Measurements from ENCODE around the gene SAG.
A peak's percentile ranks its signal among the peaks of the same experiment; 100 is the strongest.

SAG gene

DNA sequence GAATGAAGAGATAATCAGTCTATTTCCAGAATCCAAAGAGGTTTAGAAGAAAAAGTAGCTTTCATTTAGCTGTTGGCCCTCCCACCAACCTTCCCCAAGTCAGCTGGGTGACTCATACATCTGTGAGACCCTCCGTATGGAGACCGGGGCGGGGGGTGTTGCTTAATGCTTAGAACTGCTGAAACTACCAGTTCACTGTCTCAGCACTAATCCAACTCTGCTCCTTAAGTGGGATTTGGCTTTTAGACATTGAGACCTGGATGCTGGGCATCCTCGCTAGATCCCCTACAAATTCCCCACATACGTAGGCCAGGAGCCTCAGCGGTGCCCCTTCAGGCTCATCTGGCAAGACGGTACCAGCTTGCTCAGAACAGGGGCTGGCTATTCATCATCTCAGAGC is at the start of gene SAG:
Gene SAG (plus strand): TSS at position 252 of the 400 bp plus-strand sequence. CDS start 1,374 bp downstream, outside the sequence.
- DNase-seq (ENCODE audit: low read depth): no peak

GRCh38 chr2:233258211-233258610 is 49.4 kb upstream of the SAG start:
- DNase-seq (ENCODE audit: low read depth): no peak

DNA sequence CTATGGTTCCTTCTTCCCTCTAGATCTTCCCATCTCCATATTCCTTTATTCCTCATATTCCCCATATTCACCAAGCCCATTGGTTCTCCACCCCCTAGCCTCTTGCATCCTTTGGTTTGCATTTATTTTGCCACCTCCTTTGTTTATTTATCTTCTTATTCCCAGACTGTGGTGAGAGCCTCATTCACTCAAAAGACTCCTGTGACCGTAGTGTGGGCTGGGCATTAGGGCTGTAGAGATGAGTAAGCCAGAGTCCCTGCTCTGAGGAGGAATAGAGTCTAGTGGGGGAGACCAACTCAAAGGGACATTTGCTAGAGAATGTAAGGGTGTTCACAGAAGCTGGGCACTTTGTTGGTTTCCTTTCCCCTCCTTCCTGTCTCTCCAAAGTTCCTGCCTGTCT is 47.9 kb upstream of the SAG start:
- no peak for DNase-seq (ENCODE audit: low read depth)

GRCh38 chr2:233260661-233261060 is 47.0 kb upstream of the SAG start:
- DNase-seq (ENCODE audit: low read depth): no peak

GRCh38 chr2:233261819-233262555 is 45.6 kb upstream of the SAG start:
- no peak for DNase-seq (ENCODE audit: low read depth)

DNA sequence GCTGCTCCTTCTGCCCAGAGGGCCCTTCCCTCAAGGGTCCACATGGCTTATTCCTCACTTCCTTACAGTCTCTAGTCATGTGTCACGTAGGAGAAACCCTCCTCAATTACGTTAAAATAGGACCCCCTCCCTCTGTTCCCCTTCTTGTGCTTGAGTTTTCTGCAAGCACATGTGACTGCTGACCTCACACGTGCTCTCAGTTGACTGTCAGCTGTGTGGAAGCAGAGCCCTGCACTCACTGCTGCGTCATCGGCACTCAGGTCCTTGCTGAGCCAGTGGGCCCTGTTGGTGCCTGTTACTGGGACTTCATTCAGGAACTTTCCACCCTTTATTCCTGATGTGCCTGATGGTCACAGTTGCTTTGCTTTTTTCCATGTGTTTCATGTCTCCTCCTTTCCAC is 45.1 kb upstream of the SAG start:
- no peak for DNase-seq (ENCODE audit: low read depth)

GRCh38 chr2:233263045-233263570 is 44.5 kb upstream of the SAG start:
- DNase-seq (ENCODE audit: low read depth): no peak

DNA sequence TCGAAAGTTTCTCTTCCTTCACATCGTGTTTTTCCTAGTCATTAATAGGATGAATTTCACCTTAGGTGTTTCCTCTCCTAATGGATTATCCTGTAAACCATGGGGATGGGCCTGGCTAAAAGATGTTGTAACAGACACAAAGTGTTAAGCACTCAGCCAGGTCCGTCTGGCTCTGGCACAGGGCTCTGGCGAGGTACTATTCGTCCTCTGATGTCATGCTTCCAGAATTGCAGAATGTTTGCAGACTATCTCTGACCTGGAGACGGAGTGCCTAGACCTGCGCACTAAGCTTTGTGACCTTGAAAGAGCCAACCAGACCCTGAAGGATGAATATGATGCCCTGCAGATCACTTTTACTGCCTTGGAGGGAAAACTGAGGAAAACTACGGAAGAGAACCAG is 42.9 kb upstream of the SAG start:
- no peak for DNase-seq (ENCODE audit: low read depth)

DNA sequence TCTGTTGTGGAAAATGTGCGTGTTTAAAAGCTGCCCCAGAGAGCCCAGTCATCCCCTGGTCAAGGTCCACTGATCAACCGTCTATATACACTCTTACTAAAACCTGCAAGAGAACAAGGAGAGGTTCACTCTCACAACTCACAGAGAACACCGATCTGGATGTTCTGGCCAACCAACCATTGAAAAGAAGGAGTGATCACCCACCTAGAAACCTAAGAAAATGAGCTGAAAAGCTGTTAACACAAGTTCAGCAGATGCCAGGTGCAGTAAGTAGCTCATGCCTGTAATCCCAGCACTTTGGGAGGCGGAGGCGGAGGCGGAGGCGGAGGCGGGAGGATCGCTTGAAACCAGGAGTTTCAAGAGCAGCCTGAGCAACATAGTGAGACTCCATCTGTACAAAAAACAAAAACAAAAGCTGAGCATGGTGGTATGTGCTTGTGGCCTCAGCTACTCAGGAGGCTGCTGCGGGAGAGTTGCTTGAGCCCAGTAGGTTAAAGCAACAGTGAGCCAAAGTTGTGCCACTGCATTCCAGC is 41.7 kb upstream of the SAG start:
- no peak for DNase-seq (ENCODE audit: low read depth)

DNA sequence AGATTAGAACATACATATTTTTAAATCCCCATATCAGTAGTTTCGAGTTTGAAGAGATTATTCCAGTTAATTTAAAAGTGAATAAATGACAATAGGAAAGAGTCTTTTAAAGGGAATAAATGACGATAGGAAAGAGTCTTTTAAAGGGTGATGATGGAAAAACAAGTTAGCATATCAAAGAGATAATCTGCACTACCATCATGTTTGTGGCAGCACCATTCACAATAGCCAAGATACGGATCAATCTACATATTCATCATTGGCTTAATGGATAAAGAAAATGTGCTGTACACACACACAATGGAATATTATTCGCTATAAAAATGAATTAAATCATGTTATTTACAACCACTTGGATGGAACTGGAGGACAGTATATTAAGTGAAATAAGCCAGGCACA is 41.1 kb upstream of the SAG start:
- DNase-seq (ENCODE audit: low read depth): no peak

GRCh38 chr2:233267516-233268245 is 39.9 kb upstream of the SAG start:
- peak; percentile 56 for DNase-seq (ENCODE audit: low read depth)

GRCh38 chr2:233270366-233270765 is 37.2 kb upstream of the SAG start:
- no peak for DNase-seq (ENCODE audit: low read depth)

- DNase-seq (ENCODE audit: low read depth): no peak
These were observed 36.7 kb upstream of the SAG start for GRCh38 chr2:233270951-233271350.

DNA sequence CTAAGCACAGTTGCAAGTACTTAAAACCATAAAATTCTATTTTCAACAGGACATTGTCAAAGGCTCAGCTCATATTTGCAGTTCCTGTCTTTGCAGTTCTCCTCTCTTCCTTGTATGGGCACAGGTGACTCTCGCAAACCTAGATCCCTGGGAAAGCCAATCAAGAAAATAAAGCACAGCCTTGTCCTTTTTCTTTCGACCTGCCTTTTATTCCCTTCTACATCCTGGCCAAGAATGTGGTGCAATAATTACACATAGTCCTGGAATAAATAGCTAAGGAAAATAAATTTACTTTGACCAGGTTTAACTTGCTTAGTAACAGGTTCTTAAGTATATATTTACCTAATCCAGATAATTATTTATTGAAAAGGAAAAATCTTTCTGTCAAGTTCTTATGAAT is 35.9 kb upstream of the SAG start:
- no peak for DNase-seq (ENCODE audit: low read depth)

- DNase-seq (ENCODE audit: low read depth): no peak
These were observed 34.5 kb upstream of the SAG start for GRCh38 chr2:233273120-233273519.

- no peak for DNase-seq (ENCODE audit: low read depth)
These were observed 32.4 kb upstream of the SAG start for GRCh38 chr2:233275223-233275622.

DNA sequence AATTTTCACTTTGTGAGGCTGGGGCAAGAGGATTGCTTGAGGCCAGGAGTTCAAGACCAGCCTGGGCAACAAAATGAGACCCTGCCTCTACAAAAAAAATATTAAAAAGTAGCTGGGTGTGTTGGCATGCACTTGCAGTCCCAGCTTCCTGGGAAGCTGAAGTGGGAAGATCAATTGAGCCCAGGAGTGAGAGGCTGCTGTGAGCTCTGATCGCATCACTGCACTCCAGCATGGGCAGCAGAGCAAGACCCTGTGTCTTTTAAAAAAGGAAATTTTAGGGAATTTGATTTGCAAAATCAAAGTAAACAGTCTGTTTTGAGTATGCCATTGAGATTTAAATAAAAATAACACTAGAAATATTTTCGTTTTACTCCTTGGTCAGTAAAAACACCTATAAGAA is 28.7 kb upstream of the SAG start:
- DNase-seq (ENCODE audit: low read depth): no peak

- DNase-seq (ENCODE audit: low read depth): no peak
These were observed 27.4 kb upstream of the SAG start for GRCh38 chr2:233280114-233280693.

DNA sequence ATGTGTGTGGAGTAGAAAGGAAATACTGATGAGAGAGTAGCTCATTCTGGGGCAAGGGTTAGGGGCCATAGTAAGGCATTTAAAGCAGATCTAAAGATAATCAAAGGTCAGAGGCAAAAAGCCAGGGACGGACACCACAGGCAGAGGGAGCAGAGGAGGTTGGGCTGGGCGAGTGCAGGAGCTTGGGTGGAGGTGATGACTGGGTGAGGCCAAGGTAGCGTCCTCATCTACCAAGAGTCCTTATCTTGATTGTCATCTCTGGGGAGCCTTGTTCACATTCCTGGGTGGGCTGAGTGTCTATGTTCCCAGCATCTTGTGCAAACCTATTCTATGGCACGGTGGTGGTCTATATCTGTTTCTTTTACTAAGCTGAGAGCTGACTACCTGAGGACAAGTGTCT is 26.1 kb upstream of the SAG start:
- no peak for DNase-seq (ENCODE audit: low read depth)

GRCh38 chr2:233281992-233282603 is 25.5 kb upstream of the SAG start:
- no peak for DNase-seq (ENCODE audit: low read depth)

GRCh38 chr2:233285921-233286320 is 21.7 kb upstream of the SAG start:
- no peak for DNase-seq (ENCODE audit: low read depth)

- no peak for DNase-seq (ENCODE audit: low read depth)
These were observed 19.7 kb upstream of the SAG start for GRCh38 chr2:233287871-233288270.
